Kasumi-1 (cell line): ENCODE measurements around the gene LRRC41.
"Not testable (repeated sequence)": the region's sequence is repeated elsewhere in the genome, so short reads cannot be mapped to it uniquely, and the experiment has no call there.

Source experiments
- DNase-seq, 2 experiments: peaks; one replicate each; lab custom pipeline; 2025; lab: John Stamatoyannopoulos, UW

Gene LRRC41

DNA sequence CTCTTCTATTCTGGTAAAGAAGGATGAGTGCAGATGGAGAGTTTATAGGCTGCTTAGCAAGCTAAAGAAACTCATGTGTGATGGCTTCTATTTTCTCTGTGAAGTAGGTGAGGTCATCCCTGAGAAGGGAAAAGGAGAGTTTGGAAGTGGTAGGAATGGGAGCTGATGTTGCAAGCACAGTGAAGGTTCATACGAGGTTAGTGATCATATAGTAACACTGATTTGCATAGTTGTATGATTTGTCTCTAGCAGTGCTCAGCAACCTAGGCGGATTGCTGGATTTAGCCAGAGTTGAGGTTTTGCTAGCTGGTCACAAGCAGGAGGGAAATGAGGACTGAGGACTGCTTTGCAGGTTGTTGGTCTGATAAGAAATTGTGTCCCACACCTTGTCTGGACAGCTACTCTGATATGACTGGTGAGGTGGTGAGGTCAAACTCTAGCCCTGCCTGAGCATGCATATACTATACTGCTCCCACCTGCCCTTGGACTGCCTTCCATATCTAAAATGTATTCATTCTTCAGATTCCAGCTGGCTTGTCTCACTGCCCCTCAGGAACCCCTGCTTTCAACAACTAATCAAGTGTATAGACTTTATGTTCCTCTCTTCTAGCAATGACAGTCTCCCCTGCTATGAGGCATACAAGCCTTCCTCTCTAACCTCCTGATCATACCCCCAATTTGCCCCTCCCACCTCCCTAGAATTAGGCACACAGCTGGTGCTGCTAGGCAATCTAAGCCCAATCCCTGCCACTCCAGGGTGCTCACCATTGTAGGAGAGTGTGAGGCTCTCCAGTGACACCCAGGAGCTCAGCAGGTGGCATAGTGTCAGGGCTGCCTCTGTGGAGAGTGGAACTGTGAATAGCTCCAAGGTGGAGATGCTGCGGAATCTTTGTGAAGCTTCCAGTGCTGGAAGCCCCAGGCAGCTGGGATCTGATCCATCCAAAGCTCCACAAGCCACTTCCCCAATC, 18.5 kb downstream of the LRRC41 start:
- DNase-seq: no peak

DNA sequence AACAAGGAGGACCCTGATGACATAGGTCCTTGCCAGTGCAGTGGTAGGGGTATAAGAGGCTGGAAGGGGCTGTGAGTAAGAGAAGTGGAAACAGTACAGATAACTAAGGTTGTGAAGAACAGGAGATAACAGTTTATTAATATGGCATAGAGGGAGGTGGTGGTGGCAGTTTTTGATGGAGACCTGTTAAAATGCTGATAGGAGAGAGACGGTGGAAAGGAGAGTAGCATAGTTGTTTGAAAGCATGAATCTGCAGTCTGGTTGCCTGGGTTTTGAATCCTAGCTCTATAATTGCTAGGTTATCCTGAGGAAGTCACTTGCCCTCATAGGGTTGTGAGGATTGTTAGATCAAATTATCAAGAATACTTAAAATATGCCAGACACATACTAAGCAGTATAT, 19.4 kb downstream of the LRRC41 start:
- DNase-seq: no peak

DNA sequence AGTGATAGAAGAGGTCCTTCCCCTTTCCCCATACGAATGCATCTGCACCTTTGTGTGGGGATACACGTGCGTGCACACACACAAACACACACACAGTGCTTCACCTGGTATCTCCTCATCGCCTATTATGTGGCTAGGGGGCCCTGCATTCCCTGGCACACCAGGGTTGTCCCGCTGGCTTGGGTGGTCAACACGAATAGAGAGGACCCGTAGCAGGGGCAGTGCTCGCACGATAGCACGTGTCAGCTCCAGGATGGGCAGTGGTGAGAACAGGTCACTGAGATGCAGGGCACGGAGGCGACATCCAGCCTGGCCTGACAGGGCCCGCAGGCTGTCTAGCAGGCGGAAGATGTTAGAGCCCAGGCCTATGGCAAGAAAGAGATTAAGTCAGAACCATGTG, 22.4 kb downstream of the LRRC41 start:
- no peak for DNase-seq

DNA sequence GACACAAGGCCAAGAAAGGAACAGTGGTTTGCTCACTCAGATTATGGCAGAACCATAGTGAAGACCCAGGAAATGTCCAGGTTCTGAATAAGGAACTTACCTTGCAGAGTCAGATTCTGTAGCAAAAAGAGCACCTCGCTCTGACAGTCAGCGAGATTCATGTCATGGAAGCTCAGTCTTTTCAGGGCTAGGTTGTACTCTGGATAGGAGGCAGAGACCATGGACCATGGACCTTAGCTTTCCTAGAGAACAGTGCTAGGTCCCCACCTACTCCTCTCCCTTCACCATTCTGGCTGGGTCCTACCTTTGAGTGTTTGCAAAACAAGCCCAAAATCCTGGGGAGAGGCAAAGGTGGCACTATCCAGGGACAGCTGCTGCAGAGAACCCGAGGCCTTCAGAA, 23.3 kb downstream of the LRRC41 start:
- DNase-seq: no peak

DNA sequence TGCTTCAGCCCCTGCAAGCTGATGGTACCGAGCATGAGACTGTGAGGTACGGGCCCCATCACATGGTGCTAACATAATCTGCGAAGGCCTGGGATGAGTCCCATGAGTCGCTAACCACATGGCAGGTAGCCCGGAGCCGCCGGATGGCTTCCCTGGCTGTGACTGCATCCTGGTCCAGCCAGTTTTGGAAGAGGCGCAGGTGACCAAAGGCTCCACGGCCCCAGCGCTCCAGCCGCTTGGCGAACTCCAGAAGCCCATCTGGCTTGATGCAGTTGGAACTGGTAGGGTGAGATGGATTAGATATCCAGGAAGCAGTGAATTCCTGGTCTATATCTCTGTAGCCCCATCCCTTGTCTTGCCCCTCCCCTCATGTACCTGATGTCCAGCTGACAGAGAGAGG, 24.6 kb downstream of the LRRC41 start:
- no peak for DNase-seq

DNA sequence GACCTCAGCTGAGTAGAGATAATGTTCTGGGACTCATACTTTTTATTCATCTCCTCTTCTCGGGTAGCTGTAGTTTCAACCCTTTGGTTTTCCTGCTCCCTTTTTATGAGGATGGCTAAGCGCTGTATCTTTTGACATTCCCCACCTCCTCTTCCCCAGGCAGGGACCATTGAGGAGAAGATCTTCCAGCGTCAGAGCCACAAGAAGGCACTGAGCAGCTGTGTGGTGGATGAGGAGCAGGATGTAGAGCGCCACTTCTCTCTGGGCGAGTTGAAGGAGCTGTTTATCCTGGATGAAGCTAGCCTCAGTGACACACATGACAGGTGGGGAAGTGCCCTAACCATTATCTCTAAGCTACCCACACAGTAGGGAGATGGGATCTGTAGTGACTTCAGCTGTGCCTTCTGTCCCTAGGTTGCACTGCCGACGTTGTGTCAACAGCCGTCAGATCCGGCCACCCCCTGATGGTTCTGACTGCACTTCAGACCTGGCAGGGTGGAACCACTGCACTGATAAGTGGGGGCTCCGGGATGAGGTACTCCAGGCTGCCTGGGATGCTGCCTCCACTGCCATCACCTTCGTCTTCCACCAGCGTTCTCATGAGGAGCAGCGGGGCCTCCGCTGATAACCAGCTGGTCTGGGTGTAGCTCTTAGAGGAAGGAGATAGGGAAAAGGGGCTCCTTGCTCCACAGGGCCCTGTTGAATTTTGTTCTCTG, 25.6 kb downstream of the LRRC41 start:
- no peak for DNase-seq

DNA sequence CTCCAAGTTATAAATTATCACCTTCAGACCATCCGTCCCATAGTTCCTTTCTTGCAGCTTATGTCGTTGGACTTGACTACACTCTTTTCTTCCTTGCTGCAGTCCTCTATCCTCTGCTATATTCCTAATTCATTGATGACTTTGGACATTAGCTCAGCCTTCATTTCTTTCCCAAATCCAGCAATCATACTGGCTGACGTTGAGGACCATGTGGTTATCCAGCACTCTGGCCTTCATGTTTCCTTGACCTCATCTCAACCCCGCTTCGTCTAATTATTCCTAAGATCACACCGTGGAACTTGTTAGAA, 28.4 kb downstream of the LRRC41 start:
- DNase-seq: no peak

DNA sequence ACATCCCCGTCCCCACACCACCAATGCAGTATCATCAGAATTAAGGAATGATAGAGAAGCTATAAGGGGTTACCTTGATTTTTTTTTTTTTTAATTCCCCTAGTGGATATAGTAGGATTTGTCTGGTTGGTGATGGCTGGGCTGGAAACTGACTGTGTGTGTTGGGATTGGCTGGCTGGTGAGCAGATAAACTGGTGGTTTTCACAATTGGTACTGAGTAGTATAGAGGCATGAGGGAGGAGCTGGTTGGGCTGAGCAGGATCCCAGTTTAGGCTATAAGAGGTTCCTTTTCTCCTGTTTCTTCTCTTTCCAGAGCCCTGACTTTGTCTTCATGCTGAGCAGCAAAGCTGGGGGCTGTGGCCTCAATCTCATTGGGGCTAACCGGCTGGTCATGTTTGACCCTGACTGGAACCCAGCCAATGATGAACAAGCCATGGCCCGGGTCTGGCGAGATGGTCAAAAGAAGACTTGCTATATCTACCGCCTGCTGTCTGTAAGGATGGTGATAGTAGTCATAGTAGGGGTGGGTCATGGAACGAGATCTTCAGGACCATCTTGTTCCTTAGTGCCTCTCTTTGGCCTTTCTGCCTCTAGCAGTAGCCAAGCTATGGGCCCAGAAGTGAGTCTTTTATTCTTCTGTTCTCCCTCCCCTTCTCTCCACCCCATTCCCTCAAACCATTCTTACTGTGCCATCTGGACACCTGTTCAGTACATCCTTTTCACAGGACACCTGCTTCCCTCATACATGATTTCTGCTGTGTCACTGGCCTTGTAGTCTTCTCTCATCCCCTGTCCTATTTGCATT, 29.0 kb downstream of the LRRC41 start:
- DNase-seq: no peak

DNA sequence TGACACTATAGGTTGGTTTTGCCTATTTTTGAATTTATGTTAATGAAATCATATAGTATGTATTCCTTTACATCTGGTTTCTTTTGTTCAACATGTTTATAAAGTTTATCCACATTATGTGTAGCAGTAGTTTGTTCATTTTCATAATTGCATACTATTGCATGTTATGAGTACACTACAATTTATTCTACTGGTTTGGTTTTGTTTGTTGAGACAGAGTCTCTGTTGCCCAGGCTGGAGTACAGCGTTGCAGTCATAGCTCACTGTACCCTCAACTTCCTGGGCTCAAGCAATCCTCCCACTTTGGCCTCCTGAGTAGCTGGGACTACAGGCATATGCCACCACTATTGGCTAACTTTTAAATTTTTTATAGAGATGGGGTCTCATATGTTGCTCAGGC, 34.8 kb downstream of the LRRC41 start:
- no peak for DNase-seq

DNA sequence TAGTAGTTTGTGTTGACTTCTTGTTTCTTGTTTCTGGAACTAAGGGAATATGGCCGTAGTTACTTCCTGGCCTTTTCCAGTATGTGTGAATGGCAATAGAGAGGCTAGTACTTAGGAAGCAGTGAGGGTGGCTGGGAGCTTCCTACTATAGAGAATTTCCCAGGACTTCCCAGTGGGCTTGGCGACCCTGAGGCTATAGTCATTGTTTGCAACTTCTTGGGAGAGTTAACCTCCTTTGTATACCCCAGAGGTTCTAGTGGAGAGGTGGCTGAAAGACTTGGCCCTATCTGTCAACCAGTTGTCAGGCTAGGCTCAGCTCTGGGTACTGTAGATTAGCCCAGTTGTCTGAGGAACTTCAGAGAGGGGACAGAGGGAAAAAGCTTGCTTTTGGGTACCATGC, 40.3 kb downstream of the LRRC41 start:
- DNase-seq: no peak

DNA sequence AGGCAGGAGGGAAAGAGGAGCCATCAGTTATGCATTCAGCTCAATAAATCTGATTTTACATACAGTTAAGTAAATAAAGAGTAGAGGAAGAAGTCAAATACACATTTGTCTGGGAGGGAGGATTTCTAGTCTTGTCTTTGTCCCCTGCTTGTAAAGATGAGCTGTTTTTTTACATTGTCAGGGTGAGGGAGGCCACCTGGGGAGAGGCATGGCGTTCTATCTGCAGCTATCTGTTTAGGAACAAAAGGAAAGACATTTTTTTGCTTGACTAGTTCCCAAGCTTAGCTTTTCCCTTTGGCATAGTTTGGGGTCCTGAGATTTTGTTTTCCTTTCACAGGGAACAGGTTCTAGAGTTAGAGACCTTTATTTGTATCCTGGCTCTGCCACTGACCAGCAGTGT, 40.9 kb downstream of the LRRC41 start:
- DNase-seq: no peak

DNA sequence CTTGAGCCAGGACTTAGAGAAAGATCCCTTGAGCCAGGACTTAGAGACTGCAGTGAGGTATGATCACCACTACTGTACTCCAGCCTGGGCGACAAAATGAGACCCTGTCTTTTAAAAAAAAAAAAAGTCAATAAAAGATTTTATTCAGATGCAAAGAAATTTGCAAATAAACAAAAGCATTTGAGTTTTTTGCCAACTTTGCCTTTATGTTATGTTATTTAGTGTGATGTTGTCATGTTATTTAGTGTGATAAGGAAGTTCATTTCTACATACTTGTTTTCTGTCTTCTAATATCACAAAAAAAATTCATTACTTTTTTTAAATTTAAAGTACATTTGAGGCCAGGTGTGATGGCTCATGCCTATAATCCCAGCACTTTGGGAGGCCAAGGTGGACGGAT, 46.9 kb downstream of the LRRC41 start:
- no peak for DNase-seq

DNA sequence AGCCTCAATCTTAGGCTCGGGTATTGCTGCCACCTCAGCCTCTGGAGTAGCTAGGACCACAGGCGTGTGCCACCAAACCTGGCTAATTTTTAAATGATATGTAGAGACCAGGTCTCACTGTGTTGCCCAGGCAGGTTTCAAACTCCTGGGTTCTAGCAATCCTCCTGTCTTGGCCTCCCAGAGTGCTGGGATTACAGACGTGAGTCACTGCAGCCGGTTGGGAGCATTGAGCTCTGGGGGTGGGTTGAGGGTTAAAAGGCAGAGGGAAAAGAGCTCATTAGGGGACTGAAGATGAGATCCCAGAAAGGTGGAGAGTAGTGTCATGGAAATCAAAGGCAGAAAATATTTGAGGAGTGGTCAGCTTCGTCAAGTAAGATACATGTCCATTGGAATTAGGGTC, 48.7 kb downstream of the LRRC41 start:
- no peak for DNase-seq

DNA sequence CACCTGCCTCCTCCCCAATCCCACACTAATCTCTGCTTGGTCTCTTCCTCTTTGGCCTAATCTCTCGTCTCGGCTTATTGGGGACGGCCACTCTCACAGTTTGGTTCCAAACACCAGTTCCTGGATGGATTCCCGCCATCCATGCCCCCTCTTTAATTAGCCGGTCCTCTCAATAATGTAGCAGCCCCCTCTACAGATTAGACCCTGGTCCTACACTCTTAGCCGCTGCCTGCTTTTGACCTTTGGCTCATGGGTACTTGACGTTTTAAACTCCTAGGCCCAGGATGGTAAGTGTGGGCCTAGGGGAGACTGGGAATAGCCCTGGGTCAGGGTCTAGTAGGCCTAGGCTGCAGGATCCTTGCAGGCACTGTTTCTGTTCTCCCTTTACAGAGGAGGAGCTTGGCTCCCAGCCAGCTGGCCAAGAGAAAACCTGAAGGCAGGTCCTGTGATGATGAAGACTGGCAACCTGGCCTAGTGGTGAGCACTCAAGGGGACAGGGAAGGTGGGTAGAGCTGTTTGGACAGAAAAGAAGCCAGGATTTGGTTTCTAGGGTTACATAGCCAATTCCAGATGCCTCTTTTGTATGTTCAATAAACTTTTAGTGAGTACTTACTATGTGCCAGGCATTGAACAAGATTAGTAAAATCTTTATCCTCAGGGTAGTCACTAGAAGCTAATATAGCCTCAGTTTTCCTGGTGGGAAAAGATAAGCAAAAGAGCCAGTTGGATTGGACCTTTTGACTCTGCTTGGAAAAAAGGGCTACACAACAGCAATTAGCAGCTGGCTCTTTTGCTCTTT, 55.1 kb downstream of the LRRC41 start:
- DNase-seq: peak; percentile 26 to 31

DNA sequence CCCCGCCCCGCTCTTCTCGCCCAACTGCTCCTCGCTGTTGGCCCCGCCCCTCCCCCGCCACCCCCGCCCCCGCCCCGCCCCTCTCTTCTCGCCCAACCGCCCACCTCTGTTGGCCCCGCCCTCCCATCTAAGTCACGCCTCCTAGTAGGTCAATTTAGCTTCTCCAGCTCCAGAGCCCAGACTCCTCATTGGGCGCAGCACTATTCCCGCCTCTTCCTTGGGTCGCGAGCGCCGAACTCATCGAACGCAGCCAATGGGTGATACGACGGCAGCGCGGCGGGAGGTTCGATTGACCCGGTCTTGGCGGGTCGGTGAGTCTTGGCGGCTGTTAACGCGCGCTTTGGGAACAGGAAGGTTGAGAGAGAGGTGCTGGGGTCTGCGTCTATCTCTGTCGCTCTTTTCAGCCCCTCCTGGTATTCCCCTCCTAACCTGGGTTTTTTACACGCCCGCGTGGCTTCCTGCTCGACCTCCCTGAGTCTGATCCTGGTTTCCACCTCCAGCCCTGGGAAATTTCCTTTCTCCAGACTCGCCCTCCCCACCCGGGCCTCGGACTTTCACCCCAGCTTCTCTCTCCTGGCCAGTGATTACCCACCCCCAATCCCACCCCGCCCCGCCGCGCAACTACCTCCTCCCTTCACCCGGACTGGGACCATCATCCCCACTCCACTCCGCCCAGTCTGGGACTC, 55.8 kb downstream of the LRRC41 start, which contains the start of gene RAD54L:
Gene RAD54L (plus strand): TSS at position 328 of the 686 bp plus-strand sequence. CDS start 643 bp downstream, outside the sequence.
- DNase-seq: peak; percentile 98 to 99

DNA sequence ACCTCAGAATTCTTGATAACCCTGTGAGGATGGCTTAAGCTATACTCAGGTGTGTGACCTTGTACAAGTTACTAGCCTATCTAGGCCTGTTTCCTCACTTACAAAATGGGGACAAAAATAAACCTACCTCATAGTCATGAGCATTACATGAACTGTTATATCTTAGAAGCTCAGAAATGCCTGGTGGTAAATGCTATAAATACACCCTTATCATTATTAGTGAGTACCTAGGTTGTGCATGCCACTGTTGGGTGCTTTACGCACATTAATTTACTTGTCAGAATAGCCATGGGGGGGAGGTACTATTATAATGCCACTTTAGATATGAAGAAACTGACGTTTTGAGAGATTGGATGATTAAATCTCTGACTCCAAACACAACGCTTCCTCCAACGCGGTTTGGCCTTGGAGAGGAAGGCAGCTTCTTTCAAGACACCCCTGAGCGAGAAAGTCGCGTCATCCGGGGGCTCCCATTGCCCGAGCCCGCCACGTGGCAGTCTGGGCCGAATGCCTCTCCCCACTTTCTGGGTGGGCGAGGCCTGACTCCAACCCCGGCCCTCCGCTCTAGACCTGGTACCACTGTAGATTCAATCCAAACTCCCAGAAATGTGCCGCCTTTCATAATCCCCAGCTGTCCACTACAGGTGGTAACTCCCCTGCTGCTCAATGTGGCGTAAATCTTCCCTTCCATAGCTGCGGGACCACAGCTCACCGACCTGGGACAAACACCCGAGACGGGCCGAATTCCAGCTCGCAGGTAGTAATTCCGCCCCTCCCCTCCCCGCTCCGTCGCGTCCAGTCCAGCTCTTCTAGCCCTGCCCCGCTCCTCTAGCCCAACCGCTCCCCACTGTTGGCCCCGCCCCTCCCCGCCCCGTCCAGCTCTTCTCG, 56.6 kb downstream of the LRRC41 start:
- DNase-seq: peak; percentile 64 to 86

DNA sequence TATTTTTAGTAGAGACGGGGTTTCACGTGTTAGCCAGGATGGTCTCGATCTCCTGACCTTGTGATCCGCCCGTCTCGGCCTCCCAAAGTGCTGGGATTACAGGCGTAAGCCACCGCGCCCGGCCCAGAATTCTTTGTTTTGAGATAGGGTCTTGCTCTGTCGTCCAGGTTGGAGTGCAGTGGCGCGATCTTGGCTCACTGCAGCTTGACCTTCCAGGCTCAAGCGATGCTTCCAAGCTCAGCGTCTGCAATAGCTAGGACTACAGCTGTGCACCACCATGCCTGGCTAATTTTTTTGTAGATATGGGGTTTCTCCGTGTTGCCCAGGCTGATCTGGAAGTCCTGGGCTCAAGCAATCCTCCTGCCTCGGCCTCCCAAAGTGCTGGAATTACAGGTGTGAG, 57.3 kb downstream of the LRRC41 start:
- DNase-seq: not testable (repeated sequence)

DNA sequence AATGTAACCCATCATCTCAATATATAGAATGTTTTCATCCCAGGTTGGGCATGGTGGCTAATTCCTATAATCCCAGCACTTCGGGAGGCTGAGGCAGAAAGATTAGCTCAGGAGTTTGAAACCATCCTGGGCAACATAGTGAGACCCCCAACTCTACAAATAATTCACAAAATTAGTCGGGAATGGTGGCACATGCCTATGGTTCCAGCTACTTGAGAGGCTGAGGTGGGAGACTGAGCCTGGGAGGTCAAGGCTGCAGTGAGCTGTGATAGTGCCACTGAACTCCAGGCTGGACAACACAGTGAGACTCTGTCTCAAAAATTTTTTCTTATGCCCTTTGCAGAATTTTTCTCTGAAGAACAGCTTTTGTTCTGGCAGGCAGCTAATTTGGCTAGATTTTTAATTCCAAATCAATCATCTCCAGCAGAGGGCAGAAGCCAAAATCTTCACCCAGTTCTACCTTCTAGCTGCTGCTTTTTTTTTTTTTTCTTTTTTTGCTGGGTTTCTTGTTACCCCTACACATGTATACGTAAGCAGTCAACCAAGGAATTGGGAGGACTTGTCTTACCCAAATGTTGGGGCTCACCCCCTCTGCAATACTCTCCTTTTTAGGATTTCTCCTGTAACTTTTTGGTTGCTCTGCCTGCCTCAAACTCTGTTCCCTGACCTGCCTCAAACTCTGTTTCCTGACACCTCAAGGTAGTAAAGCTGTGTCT, 58.6 kb downstream of the LRRC41 start:
- peak; percentile 69 to 80 for DNase-seq

DNA sequence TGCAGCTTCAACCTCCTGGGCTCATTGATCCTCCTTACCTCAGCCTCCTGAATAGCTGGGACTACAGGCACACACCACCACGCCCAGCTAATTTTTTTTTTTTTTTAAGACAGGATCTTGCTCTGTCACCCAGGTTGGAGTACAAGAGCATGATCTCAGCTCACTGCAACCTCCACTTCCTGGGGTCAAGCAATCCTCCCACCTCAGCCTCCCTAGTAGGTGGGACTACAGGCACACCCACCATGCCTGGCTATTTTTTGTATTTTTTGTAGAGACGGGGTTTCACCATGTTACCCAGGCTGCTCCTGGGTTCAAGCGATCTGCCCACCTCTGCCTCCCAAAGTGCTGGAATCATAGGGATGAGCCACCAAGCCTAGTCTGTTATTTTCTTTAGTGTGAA, 59.6 kb downstream of the LRRC41 start:
- DNase-seq: not testable (repeated sequence)
